ENCODE measurements around the gene SULT2B1.
A peak's percentile ranks its signal among the peaks of the same experiment; 100 is the strongest.
"Not testable (repeated sequence)": the region's sequence is repeated elsewhere in the genome, so short reads cannot be mapped to it uniquely, and the experiment has no call there.

Gene SULT2B1

DNA sequence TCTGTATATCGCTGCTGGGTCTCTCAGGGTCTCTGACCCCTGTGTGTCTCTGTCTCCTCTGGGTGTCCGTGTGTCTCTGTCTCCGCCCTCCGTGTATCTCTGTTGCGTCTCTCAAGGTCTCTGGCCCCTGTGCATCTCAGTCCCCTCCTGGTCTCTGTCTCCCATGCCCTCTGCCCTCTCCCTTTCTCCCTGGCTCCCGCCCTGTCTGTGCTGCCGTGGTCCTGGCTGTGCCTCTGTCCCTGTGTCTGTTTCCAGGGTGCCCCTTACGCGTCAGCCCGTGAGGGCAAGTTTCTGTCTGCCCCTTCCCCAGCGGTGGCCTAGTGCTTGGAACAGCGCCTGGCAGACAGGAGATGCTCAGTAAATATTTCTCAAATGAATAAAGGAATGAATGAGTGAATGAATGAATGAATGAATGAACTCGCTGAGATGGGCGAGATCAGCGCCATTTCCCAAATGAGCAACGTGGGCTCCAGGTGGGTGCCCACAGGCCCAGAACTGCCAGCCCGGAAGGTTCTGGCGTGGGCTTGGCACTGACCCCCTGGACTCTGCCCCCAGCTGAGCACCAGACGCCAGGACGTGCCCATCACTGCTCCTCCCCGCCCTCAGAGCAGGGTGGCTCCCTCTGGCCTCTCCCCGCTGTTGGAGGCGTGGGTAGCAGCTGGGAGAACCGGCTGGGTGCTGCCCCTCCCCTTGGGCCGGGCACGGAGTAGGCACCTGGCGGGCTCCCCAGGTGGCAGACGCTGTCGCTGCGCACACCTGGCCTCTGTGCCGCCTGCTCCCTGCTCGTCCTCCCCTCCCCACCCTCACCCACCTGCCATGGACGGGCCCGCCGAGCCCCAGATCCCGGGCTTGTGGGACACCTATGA, at the start of gene SULT2B1:
Gene SULT2B1 (plus strand): TSS at position 736 of the 866 bp plus-strand sequence. CDS start 81 bp downstream, at position 817.
- DNase-seq: no peak

DNA sequence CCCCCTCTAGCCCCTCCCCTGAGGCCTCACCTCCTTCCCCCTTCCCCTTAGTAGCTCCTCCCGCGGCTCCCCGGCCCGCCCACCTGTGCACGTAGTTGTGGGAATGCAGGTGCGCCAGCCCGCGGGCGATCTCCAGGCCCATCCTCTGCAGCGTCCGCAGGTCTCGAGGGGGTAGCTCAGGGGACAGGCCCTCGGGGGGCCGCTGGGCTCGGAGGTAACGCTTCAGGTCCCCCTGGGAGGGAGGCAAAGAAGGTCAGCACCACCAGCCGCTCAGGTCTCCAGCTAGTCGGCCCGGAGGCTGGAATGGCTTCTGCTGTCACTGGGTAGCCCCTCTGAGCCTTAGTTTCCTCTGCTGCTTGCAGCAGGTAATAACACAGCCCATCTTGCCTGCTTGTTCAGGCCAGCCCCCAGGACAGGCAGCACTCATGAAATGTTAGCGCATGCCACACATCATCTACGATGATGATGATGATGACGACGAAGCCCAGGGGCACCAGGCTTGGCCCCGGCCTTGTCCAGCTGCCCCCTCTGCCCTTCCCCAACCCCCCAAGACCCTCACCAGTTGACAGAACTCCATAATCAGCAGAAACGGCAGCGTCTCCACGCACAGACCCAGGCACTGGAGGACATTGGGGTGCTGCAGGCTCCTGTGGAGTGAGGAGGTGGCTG, 49.5 kb upstream of the SULT2B1 start:
- DNase-seq: no peak

DNA sequence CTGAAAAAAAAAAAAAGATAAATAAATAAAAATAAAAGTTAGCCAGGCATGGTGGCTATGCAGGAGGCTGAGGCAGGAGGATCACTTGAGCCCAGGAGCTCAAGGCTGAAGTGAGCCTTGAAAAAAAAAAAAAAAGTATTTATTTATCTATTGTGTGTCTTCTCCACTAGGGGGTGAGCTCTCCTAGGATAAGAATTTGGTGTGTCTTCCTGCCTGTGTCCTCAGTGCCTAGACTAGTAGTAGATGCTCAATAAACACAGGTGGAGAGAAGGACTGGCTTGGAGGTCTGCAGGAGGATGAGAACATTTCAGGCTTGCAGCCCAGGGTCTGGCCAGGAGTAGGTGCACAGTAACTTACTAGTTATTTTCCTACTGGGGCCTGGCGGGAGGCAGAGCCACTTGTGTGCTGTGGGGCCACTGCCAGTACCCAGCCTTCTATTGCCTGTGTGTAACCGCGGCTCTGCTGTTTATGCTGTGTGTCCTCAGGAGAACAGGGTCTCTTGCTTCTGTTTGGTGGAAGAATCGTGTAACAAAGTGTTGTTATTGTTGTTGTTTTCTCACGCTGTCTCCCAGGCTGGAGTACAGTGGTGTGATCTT, 45.7 kb upstream of the SULT2B1 start:
- DNase-seq: peak; percentile 23

DNA sequence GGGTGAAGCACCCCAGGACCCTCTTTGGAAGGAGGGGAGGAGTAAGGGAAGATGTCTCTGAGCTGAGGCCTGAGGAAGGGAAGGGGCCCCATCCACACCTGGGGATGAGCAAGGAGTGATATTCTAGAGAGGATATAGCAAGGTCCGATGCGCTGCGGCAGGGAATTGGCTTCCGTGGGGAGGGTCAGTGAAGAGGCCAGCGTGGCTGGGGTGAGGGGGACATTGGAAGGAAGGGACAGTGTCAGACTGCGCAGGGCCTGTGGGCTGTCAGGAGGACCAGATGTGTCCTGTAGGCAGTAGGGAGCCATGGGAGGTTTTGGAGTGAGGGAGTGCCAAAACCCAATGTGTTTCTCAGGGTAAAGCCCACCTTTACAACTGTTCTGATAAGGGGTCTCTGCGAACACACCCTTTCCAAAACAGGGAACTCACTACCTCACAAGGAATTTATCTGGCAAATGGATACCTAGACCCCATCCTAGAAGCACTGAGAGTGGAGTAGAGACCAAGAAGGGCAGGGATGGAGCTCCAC, 44.0 kb upstream of the SULT2B1 start:
- no peak for DNase-seq

DNA sequence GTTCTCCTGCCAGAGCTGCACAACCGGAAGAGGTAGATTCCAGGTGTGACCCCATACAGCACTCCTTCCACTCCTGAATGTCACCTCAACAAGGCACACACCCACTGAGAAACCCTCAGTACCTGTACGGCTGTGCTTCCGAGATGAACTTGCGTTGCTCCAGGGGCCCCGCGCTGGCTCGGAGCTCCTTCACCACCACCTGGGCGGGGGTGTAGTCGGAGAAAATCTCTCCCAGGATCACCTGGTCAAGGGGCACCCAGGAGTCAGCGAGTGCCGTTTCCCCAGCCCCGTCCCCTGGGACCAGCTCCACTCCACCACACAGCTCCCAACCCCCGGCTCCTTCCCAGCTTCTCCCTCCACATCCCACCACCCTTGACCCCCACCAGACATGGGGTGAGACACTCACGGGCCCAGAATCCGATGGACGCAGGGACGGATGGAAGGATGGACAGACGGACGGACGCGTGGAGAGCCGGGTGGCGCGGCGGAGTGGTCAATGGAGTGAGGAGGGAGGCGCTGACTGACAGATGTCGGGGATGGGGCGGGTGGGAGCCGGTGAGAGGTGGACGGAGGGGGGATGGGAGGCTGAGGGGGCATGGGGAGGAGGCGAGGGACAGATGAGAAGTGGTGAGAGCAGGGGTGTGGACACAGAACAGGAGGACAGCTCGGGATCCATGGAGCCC, 43.1 kb upstream of the SULT2B1 start:
- DNase-seq: no peak

DNA sequence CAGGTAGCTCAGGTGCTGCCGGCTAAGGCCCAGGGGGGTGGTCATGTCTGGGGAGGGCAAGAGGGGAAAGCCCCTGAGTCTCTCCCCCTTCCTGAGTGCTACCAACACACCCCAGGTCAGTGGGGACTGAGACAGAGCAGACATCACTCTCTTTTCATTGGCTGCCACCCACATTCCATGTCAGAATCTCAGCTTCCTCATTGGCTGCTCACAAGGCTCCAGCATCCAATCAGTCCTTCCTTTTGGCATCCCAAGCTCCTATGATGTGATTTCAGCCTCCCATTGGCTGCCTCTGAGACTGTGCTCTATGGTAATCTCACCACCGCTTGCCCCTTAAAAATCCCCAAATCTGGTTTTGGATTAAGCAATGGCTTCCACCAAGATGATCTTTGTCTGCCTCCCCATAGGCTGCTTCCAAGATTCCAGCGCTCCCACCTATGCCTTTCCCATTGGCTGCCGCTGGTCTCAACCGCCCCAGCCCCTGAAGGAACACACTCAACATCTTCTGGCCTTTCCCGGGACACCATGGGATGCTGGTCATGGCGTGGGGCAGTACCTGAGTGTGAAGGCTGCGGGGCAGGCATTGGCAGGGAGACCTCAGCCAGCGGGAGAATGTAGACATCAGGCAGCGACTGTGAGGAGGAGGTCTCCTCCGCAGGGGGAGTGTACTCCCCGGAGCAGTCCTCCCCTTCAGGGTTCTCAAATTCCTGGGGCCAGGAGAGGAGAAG, 42.3 kb upstream of the SULT2B1 start:
- DNase-seq: no peak

DNA sequence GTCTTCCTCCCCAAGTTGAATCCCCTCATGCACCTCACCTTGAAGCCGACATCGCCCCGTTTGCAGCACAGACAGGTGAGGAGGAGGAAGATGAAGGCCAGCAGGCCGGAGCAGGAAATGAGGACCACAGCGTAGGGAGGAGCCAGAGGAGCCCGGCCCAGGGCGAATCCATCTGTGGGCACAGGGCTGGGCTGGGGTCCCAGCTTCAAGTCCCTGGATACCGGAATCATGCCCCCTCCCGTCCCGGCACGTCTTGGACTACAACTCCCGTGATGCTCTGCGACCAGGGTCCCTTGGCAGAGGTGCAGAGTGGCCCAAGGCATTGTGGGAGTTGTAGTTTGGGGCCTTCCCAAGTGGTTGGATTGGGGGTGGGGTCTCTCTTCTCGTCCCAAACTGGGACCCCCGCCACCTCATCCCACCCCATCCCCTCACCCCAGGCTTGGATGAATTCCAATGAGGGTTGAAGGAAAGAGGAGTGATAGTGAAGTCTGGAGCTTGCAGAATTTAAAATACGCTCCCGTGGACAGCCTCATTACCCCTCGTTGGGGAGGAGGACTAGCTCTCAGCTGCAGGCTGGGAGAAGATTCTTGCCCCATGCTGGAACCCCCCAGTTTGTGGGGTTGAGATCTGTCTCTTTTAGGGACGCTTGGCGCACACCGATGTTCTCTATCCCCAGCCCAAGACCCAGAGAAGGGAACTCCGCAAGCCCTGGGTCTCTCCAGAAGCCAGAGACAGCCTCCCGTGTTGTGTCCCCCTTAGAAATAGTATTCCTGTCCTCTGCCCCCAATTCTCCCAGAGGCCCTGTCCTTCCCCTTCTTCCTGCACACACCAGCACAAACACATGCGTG, 41.3 kb upstream of the SULT2B1 start:
- DNase-seq: peak; percentile 80

DNA sequence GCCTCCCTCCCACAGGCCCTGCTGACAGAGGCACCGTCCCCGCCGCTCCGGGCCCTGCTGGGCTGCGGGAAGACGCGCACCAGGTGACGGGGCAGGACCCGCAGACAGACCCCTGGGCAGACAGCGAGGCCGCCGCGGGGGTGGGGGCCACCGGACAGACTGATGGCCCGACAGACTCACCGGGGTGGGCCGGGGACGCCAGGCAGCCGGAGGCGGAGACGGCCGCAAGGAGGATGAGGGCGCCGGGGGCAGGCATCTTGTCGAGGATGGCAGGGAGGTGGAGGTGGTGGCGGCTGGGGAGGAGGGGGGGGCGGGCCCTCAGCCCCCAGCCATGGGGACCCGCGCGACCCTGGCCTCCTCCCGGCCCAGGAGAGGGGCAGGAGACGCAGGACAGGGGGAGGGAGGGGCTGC, 40.6 kb upstream of the SULT2B1 start:
- DNase-seq: peak; percentile 44

DNA sequence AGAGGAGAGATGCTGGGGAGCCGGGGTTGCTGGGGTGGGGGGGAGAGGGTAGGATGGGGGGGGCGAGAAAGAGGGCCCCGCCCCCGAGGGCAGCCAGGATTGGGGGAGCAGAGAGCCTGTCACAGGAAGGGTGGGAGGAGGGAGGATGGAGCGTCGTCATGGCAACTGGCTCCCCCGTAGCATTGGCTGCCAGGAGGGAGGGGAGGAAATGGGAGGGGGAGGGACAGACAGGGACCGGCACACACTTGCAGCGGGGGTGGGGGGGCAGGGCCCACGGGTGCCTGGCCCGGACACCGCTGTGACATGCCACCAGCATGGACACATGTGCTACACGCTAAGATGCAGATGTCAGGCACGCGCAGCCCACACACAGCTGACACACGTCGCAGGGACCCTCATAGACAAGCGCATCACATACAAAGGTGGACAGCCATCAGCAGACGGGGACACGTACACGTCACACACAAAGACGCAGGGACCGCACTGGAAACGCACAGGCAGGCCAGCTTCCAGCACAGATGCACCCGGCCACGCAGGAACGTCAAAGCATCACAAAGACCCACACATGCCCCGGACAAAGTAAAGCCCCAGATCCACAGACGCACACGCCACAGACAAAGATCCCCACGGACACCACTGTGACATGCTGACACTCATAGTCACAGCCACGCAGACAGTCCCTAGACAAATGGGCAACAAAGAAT, 40.0 kb upstream of the SULT2B1 start, which contains the start of gene LMTK3:
Gene LMTK3 (minus strand): TSS at position 36 of the 704 bp plus-strand sequence. CDS start 259 bp downstream, outside the sequence.
- DNase-seq: peak; percentile 93

DNA sequence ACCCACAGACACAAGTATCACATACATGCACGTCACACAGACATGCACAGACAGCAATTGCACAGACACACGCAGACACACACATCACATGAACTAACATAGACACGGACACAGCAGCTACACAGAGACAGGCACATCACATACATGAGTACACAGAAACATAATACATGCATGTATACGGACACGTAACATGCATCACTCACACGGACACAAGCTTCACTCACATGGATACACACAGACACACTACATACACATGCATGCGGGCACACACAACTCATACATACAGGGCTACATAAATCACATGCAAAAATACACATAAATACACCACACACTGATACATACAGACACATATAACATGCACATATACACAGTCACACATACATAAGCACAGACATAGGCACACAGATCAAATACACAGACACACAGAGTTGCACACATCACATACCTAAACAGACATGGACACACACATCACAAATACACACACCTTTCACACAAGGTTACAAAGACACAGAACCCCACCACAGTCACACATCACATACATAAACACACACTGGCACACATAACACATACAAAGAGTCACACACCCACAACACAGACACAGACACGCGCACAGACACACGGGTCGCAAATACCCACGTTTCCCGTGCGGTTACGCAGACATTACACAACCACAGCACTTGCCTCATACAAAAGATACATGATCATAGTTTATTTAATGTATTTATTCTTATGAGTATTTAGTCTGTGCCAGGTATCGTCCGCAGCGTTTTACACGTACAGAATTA, 39.3 kb upstream of the SULT2B1 start:
- DNase-seq: peak; percentile 26

DNA sequence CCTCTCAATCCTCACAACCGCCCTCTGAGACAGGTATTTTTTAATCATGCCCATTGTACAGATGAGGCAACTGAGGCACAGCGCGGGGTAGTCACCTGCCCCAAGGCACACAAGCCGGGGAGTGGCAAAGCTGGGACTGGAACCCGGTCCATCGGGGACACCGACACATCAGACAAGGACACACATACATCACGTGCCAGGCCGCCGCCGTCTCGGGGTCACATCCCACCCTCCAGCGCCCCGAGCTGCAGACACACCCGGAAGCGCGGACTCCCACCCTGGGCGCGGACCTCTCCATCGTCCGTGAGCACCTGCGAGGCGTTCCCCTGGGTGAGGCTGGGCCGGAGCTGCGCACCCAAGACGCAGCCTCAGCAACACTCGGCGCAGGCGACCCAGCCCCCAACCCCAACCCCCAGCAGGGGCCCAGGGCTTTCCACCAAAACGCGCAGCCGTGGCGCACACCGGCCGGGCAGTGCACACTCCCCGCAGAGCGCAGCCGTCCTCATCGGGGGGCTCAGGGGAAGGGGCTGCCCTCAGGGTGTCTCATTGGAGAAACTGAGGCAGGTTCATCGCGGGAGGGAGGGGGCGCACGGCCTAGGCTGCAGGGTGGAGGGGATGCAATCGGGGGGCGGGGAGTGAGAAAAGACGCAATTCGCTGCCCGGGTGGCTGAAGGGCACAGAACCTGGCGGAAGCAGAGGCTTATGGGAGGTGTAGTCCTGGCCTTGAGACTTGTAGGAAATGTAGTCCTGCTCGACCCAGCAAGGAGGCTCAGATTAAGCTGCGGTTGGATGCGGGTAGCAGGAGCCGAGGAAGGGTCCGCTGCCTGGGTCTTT, 38.5 kb upstream of the SULT2B1 start:
- peak; percentile 83 for DNase-seq

DNA sequence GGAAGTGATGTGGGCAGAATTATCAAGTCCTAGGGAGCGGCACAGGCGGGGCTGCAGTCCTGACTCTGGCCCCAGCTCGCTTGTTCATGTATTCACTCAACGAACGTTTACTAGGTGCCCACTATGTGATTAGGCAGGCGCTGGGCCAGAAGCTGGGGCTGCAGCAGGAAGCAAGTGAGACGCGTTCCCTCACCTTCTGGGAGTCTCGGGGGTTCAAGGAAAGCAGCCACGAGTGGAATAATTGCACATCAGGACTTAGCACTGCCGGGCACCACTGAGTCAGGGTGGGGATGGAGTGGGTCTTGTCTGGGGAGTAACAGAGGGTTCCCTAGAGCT, 37.9 kb upstream of the SULT2B1 start:
- no peak for DNase-seq

DNA sequence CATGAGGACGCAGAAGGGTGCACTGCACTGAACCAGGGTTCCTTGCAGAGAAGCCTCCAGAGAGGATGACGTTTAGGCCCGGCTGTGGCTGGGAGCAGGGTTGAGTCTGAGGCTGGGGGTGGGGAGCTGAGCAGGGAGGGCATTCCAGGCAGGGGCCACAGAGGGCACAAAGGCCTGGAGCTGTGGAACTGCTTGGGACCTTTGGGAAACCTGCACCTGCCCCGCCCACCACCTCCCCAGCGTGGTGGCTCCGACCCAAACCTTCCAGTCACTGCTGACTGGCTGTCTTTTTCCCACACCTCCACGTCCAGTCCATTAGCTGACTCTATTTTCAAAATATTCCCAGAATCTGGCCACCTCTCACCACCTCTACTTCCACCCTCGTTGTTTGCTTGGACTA, 35.4 kb upstream of the SULT2B1 start:
- DNase-seq: no peak

DNA sequence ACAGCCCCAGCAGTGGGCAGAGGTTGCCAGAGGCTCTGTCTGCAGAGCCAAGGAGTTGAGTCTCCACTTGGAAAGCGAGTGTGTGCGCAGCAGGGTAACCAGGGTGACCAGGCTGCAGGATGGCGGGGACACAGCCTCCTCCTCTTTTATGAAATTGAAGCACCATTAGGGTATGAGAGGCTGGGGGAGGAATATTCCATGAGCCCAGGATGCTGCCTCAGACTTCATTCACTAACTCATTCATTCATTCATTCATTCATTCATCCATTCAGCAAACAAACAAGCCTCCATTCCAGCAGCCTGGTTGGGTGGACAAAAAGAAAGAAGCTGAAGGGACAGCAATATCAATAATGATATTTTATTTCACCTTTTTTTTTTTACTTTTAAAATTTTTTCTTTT, 33.8 kb upstream of the SULT2B1 start:
- no peak for DNase-seq

DNA sequence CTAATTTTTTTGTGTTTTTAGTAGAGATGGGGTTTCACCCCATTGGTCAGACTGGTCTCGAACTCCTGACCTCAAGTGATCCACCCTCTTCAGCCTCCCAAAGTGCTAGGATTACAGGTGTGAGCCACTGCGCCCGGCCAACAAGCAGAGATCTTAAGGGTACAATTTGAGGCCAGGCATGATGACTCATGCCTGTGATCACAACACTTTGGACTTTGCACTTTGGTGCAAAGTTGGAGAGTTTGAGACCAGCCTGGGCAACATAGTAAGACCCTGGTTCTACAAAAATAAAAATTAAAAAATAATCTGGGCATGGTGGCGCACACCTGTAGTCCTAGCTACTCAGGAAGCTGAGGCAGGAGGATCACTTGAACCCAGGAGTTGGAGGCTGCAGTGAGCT, 32.5 kb upstream of the SULT2B1 start:
- not testable (repeated sequence) for DNase-seq

DNA sequence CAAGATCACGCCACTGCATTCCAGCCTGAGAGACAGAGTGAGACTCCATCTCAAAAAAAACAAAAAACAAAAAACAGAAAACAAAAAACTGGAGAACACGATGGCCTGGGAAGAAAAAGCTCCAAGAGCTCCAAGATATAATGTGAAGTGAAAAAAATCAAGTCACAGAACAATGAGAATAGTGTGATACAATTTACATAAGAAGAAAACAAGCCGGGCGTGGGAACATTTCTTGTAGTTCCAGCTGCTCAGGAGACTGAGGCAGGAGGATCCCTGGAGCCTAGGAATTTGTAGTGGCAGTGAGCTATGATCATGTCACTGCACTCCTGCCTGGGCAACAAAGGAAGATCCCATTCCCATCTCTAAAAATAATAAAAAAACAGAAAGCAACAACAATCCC, 31.8 kb upstream of the SULT2B1 start:
- no peak for DNase-seq

DNA sequence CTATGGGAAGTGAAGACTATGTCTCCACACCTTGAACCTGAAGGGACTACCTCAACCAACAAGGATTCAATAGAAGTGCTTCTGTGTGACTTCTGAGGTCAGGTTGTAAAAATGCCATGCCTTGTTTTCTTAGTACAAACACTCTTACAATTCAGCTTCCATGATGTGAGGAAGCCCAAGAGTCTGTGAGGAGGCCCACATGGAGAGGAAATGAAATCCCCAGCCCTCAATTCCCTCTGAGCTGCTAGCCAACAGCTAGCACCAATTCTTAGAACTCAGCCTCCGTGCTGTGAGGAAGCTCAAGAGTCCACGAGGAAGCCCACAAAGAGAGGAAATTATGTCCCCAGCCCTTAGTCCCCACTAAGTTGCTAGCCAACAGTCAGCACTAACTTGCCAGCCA, 27.8 kb upstream of the SULT2B1 start:
- no peak for DNase-seq

DNA sequence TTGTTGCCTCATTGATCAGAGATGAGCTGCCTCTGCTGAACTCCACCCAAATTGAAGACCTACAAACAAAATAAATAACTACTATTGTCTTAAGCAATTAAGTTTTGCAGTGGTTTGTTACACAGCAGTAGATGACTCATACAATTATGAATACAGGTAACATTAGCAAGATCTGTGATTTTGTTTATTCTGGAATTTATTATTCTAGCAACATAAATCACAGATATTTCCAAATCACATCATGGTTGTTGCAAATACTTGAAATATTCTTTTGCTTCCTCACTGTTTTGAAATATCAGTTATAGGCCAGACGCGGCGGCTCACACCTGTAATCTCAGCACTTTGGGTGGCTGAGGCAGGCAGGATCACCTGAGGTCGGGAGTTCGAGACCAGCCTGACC, 27.2 kb upstream of the SULT2B1 start:
- no peak for DNase-seq

DNA sequence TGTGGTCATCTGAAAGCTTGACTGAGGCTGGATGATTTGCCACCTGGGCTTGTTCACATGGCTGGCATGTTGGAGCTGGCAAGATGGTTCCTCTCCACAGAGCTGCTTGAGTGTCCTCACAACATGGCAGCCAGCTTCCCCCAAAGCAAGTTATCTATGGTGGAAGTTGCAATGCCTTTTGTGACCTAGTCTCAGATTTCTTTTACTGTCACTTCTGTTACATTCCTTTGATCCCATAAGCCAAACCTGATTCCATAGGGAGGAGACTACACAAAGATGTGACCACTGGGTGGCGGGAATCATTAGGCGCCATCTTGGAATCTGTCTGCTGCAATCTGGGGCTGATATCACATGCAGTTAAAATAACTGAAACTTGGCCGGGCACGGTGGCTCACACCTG, 22.8 kb upstream of the SULT2B1 start:
- no peak for DNase-seq

Measured in CD4-positive, alpha-beta T cell treated with Interleukin-6 for 4 hours (primary cell).